ENCODE data around the gene ADNP2.

Gene ADNP2

GRCh38 chr18:80108739-80109675 lies at the start of gene ADNP2:
ADNP2 (plus strand) TSS chr18:80109262; CDS start chr18:80117543, 8,281 bp downstream.
- peak; percentile 75 for DNase-seq

GRCh38 chr18:80059945-80060344 lies 49.1 kb upstream of the ADNP2 start:
- DNase-seq, result no peak

GRCh38 chr18:80065705-80066104 lies 43.4 kb upstream of the ADNP2 start:
- DNase-seq, result no peak

GRCh38 chr18:80067321-80067720 lies 41.7 kb upstream of the ADNP2 start:
- no peak for DNase-seq

- DNase-seq, result no peak
These were observed 41.2 kb upstream of the ADNP2 start for GRCh38 chr18:80067897-80068296.

GRCh38 chr18:80068571-80069272 lies 40.3 kb upstream of the ADNP2 start:
- DNase-seq, result no peak

- DNase-seq, result no peak
These were observed 38.2 kb upstream of the ADNP2 start for GRCh38 chr18:80070825-80071224.

GRCh38 chr18:80074183-80074582 lies 34.9 kb upstream of the ADNP2 start:
- DNase-seq, result no peak

GRCh38 chr18:80074697-80075096 lies 34.4 kb upstream of the ADNP2 start:
- DNase-seq, result no peak

GRCh38 chr18:80075940-80076339 lies 33.1 kb upstream of the ADNP2 start:
- DNase-seq, result no peak

GRCh38 chr18:80076379-80076778 lies 32.7 kb upstream of the ADNP2 start:
- no peak for DNase-seq

GRCh38 chr18:80077873-80078272 lies 31.2 kb upstream of the ADNP2 start:
- no peak for DNase-seq

- DNase-seq, result no peak
These were observed 22.8 kb upstream of the ADNP2 start for GRCh38 chr18:80086281-80086680.

GRCh38 chr18:80088036-80088435 lies 21.0 kb upstream of the ADNP2 start:
- DNase-seq, result no peak

GRCh38 chr18:80088823-80089222 lies 20.2 kb upstream of the ADNP2 start:
- no peak for DNase-seq

- DNase-seq, result no peak
These were observed 13.6 kb upstream of the ADNP2 start for GRCh38 chr18:80095414-80095813.

- DNase-seq, result no peak
These were observed 13.0 kb upstream of the ADNP2 start for GRCh38 chr18:80096032-80096565.

- DNase-seq, result no peak
These were observed 11.9 kb upstream of the ADNP2 start for GRCh38 chr18:80097201-80097600.

- no peak for DNase-seq
These were observed 5.8 kb upstream of the ADNP2 start for GRCh38 chr18:80103231-80103630.

GRCh38 chr18:80104364-80104779 lies 4.7 kb upstream of the ADNP2 start:
- no peak for DNase-seq

- no peak for DNase-seq
These were observed 3.5 kb upstream of the ADNP2 start for GRCh38 chr18:80105369-80106167.

GRCh38 chr18:80106482-80107051 lies 2.5 kb upstream of the ADNP2 start:
- DNase-seq, result no peak

GRCh38 chr18:80107426-80107825 lies 1.6 kb upstream of the ADNP2 start:
- no peak for DNase-seq
